Fibroblast of skin of right quadriceps (primary cell): ENCODE measurements around the gene SF3B1.
"Not testable (repeated sequence)": the region's sequence is repeated elsewhere in the genome, so short reads cannot be mapped to it uniquely, and the experiment has no call there.

ENCODE experiments used
- DNase-seq: peaks from one replicate; pipeline ENCODE4 v3.0.0-alpha.2; 2013

The SF3B1 gene

DNA sequence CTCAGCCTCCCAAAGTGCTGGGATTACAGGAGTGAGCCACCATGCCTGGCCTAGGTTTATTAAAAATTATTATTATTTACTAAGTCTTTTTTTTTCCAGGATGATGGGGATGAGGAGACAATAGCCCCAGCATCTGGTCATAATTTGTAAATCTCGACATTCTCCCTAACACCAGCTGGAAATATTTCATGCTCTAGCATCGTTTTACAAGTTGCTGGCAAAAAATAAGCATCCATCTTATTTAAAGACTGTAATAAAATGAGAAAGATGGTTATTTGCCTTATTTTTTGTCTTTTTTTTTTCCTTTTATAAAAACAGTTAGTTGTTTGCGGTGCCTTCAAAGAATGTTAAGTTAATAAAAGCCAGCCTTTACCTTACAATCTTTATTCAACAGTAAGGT is 56.7 kb downstream of the SF3B1 start:
- DNase-seq = no peak

DNA sequence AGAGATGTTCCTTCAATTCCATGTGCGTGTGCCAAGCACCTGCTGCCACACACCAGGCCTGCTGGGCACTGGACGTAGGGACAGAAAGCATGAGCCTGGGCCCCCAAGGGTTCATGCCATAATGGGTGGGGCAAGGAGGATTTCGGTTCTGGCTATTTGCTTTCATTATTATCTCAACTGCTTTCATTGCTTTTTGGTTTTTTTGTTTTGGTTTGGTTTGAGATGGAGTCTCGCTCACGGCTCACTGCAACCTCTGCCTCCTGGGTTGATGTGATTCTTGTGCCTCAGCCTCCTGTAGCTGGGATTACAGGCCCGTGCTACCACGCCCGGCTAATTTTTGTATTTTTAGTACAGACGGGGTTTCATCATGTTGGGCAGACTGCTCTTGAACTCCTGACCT is 57.2 kb downstream of the SF3B1 start:
- no peak for DNase-seq

- peak; percentile 15 for DNase-seq
Measured at GRCh38 chr2:197372592-197372991, 62.2 kb downstream of the SF3B1 start.

DNA sequence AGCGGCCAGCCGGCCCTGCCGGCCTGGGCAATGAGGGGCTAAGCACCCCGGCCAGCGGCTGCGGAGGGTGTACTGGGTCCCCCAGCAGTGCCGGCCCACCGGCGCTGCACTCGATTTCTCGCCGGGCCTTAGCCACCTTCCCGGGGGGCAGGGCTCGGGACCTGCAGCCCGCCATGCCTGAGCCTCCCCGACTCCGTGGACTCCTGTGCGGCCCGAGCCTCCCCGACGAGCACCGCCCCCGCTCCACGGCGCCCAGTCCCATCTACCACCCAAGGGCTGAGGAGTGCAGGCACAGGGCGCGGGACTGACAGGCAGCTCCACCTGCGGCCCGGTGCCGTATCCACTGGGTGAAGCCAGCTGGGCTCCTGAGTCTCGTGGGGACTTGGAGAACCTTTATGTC is 64.2 kb downstream of the SF3B1 start:
- not testable (repeated sequence) for DNase-seq

DNA sequence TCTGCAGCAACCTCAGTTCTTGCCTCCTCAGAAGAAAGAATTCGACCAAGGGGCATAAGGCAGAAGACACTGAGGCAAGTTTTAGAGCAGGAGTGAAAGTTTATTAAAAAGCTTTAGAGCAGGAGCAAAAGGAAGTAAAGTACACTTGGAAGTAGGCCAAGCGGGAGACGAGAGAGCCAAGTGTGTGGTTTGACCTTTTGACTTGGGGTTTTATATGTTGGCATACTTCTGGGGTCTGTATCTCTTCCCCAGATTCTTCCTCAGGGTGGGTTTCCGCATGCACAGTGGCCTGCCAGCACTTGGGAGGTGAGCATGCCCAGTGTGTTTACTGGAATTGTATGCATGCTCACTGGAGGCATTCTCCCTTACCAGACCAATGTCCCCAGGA is 64.9 kb downstream of the SF3B1 start:
- DNase-seq = peak; percentile 22

DNA sequence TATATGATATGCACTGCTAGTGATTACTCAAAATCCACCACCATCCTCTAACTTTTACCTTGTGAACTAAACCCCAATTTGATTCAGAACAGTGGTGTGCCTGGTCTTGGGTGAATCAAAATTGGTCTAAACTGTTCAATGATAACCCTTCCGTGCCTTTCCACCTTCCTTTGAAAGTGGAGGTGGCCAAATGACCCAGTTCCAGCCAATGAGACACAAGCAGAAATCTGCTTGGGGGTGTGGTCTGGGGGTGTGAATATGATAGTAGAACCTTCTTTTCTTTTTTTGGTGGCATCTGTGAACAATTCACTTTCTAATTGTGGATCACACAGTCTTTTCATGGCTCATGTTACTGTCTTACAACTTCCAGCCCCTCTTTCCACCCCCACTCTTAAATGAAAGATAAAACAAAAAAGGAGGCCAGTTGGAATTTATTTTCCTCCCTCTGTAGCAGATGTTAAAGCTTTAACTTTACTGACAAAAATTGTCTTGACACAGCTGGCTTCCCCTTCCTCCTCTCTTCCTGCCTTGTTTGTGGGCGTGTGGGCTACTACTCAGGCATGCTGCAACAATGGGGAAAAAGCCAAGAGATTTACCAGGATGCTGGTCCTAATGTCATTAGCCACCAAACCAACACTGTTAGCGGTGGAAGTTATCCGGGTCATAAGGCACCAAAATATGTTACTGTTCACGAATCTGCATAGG is 65.4 kb downstream of the SF3B1 start:
- DNase-seq = peak; percentile 24

GRCh38 chr2:197368412-197368811 is 66.4 kb downstream of the SF3B1 start:
- DNase-seq = no peak

GRCh38 chr2:197363998-197364397 is 70.8 kb downstream of the SF3B1 start:
- DNase-seq = no peak

- DNase-seq = peak; percentile 89
Measured at GRCh38 chr2:197360744-197361156, 74.1 kb downstream of the SF3B1 start.

DNA sequence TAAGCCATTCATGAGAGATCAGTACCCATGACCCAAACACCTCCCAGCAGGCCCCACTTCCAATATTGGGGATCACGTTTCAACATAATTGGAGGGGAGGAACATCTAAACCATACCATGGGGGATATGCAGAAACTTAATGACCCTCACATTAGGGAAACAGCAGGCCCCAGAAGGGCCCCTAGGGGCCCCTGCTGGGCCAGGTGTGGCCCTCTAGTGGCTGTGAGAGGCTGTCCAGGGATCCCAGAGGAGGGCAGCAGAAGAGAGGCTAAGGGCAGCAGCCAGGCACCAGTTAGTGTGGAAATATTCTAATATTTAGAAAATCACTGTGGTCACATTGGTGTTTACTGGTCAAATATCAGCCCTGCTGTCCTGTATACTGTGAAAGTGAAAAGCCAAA is 75.0 kb downstream of the SF3B1 start:
- no peak for DNase-seq

- peak; percentile 41 for DNase-seq
Measured at GRCh38 chr2:197358931-197359330, 75.9 kb downstream of the SF3B1 start.

- no peak for DNase-seq
Measured at GRCh38 chr2:197357986-197358385, 76.8 kb downstream of the SF3B1 start.

DNA sequence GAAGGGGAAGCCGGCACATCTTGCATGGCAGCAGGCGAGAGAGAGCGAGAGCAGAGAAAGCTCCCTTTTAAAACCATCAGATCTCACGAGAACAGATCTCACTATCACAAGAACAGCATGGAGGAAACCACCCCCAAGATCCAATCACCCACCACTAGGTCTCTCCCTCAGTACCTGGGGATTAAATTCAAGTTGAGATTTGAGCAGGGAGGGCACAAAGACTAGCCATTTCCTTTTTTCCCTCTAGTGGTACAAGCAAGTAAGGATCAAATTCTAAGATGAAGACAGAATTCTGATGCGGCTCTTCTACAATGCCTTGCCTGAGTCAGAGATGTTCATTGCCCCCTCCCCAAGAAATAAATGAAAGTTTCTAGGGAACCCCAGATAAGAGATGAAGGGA is 78.7 kb downstream of the SF3B1 start:
- no peak for DNase-seq

DNA sequence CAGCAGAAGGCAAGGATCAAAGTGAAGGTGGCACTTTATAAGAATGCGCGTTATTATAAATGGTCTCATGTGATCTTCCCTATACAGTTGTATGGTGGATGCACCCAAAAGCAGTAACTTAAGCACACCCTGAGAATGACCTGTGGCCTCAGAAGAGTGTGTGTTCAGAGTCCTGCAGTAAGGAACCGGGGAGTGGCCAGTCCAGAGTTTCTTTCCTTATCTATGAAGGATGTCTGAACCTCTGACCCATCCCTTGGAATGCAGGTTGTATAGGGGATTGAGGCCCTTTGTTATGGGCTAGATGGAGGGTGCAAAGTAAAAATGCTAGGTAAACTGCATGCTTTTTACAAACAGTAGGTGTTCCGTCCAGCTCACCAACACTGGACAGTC is 80.7 kb downstream of the SF3B1 start:
- DNase-seq = no peak

DNA sequence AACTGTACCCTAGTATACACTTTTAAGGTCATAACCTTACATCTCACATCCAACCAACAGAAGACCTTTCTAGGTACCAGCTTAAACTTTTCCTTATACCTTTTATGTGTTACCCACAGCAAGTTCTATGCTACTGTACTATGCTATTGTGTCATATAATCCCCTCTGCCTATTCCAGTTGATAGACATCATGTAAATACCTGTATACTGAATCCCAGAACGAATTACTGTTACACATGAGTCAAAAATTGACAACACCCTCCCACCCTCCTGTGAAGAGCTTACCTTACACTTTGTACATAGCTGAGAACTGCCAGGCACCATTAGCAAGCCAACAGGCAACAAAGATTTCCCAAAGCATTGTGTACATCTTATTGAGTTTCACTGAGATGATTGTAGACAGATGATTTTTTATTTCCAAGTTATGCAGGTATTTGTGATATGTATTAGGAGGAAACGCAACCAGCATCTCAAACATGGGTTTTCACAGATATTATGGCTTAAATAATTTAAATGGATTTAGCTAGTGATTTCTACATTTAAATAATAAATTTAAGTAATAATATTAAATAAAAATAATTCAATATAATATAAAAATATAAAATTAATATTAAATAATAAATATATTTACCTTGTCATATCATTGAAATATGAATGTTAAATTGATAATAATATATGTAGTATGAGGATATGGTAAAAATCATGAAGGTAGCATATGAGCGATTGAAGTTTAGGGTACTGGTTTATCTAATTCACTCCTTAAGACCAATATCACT is 81.2 kb downstream of the SF3B1 start:
- no peak for DNase-seq

GRCh38 chr2:197349699-197350098 is 85.1 kb downstream of the SF3B1 start:
- DNase-seq = no peak

- DNase-seq = no peak
Measured at GRCh38 chr2:197348721-197349360, 86.0 kb downstream of the SF3B1 start.

GRCh38 chr2:197345846-197346370 is 88.9 kb downstream of the SF3B1 start:
- DNase-seq = no peak

DNA sequence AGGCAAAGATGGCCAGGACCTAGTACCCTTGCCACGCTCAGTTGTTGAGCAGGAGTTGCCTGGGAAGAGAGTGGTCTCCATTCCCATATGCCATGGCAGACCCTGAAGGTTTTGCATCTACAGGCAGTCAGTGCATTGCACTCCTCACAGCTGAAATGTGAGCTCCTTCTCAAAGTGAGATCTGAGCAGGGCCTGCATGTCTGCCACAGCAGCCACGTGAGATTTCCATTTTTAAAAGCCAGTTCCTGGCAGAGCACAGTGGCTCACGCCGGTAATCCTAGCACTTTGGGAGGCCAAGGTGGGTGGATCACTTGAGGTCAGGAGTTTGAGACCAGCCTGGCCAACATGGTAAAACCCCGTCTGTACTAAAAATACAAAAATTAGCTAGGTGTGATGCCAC is 90.9 kb downstream of the SF3B1 start:
- DNase-seq = not testable (repeated sequence)

GRCh38 chr2:197340591-197340990 is 94.2 kb downstream of the SF3B1 start:
- DNase-seq = no peak
